IMR-90 (cell line): ENCODE results near the gene AOPEP.

Source experiments
- CEBPB ChIP-seq: IDR thresholded peaks from 2 replicates; pipeline ENCODE4 v1.6.1; 2012; ENCODE audit warnings: low read depth, low read length, improper control_type of control experiment
- CTCF ChIP-seq: conservative IDR thresholded peaks from 2 replicates; pipeline ENCODE4 v1.5.1; 2012; ENCODE audit warnings: mild to moderate bottlenecking, low read depth, low read length, improper control_type of control experiment
- POLR2A ChIP-seq: IDR thresholded peaks from 2 replicates; pipeline ENCODE4 v1.6.1; 2012; ENCODE audit warnings: mild to moderate bottlenecking, low read depth, low read length

DNA sequence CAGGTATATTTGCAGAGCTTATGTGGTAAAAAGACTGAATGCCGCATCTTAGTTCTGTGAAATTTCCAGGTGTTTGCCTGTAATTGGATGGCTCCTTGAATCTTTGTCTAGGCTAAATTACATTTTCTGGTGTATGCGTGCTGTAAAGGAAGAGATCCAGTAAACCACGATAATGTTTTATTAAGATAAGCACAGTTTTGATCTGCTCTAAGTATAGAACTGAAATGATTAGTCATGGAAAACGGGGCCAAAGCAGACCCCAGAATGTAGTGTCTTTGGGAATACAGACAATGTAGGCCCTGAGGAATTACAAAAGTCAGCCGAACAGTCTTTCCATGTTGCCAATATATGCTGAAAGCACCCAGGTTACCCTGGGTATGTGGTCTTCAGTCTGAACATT lies 333.7 kb downstream of the AOPEP start:
- TF ChIP-seq CTCF (no peak), POLR2A (no peak), CEBPB (no peak)
